Esophagus muscularis mucosa (tissue), 4 donors: ENCODE results near the gene KRT15. TPM values are rescaled to one million over a fixed set of nuclear protein-coding genes. Genes with fewer than 3 reads are reported as not detected.
A peak's percentile ranks its signal among the peaks of the same experiment; 100 is the strongest.

Source experiments
- DNase-seq: peaks from one replicate; pipeline ENCODE4 v3.0.0-alpha.2; 2017; ENCODE audit errors: extremely low spot score
- H3K27ac ChIP-seq, 4 donors: fragments of 200-600 bp; sonication (generic); replicated peaks in 1 of 4; 1 replicate in 3 of 4; 2 replicates in 1 of 4; pipeline ENCODE4 v1.5.1; 2016 to 2019; ENCODE audit warnings: mild to moderate bottlenecking in 1 of 4
- H3K27me3 ChIP-seq, 4 donors: fragments of 200-600 bp; sonication (generic); one replicate each; pipeline versions ENCODE4 v1.5.1 to v1.6.0; 2016 to 2019
- H3K36me3 ChIP-seq, 4 donors: fragments of 200-600 bp; sonication (generic); one replicate each; pipeline ENCODE4 v1.5.1; 2016 to 2019
- H3K4me1 ChIP-seq, 4 donors: fragments of 200-600 bp; sonication (generic); one replicate each; pipeline ENCODE4 v1.5.1; 2016 to 2019
- H3K4me3 ChIP-seq, 4 donors: fragments of 200-600 bp; sonication (generic); 1 replicate in 2 of 4; 2 replicates in 2 of 4; pipeline ENCODE4 v1.5.1; 2016 to 2019; ENCODE audit warnings: mild to moderate bottlenecking in 4 of 4, moderate library complexity in 1 of 4
- H3K9me3 ChIP-seq, 4 donors: fragments of 200-600 bp; sonication (generic); 1 replicate in 3 of 4; 2 replicates in 1 of 4; pipeline ENCODE4 v1.5.1; 2016 to 2019
- CTCF ChIP-seq, 3 experiments: fragments of 200-600 bp in 2 of 3; fragments of 450-650 bp in 1 of 3; sonication (generic) in 2 of 3; IDR thresholded peaks; one replicate each; pipeline ENCODE4 v1.5.1; 2017 to 2019; ENCODE audit warnings: antibody characterized with exemption in 3 of 3, mild to moderate bottlenecking in 2 of 3, moderate library complexity in 1 of 3
- EP300 ChIP-seq: sonication (generic); formaldehyde crosslinking; IDR thresholded peaks from one replicate; pipeline ENCODE4 v1.6.1; 2017; ENCODE audit warnings: antibody characterized with exemption
- POLR2A ChIP-seq: fragments of 450-650 bp; IDR thresholded peaks from one replicate; pipeline ENCODE4 v1.6.1; 2017; ENCODE audit warnings: antibody characterized with exemption, moderate library complexity, mild to moderate bottlenecking, low read depth
- POLR2AphosphoS5 ChIP-seq, 2 donors: sonication (generic); formaldehyde crosslinking; IDR thresholded peaks; one replicate each; pipeline ENCODE4 v1.6.1; 2017; ENCODE audit warnings: antibody characterized with exemption in 2 of 2
- WGBS: methylation state at CpG from one replicate; pipeline ENCODE4 v1.1.5; 2018; 5-methylcytosine and 5-hydroxymethylcytosine counted together
- intact Hi-C: fragments of 100-400 bp; cut with DNase I; formaldehyde crosslinking; loops from one replicate; pipeline ENCODE4 v1.15.1; 2023
- total RNA-seq, 4 donors: library from RNA; depleted of rRNA; stranded (reverse); fragments of >200 nt; gene quantifications; one replicate each; pipeline versions ENCODE4 v1.1.0 to v1.2.1, GENCODE V29; 2016

The KRT15 gene
- total RNA-seq, 4 donors from 2014 or later: 3.3 TPM; not detected in 3

DNA sequence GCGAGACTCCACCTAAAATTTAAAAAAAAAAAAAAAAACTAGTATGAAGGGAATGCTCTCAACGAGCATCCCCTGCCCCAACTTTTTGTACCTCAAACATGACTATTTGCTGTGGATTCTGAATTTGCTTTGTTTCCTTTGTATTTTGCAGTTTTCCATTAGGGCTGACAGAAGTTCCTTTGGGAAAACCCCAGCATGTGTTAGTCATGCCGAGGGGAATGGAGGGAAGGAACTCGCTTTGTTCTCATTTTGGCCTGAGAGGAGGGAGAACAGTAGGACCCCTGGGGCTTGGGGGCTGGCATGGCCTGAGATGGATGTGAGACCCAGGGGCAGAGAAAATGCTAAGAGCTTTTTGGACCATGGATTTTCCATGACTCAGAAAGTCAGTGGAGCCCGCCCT, 32.7 kb upstream of the KRT15 start:
- peaks cover 0 to 9% (median 3%) of the 10 kb centered on the region in 4 donors for H3K9me3 ChIP-seq
- no peak for DNase-seq
- intact Hi-C loops: no loop called here
- H3K27ac ChIP-seq: no peak overlapping the region
- no peak overlapping the region for H3K4me3 ChIP-seq
- 57% methylated on average over 4 of the region's 5 CpGs for WGBS
- H3K36me3 ChIP-seq: no peaks in the 10 kb centered on the region
- H3K4me1 ChIP-seq: peaks cover 17 to 26% (median 20%) of the 10 kb centered on the region in 4 donors
- H3K27me3 ChIP-seq: peaks cover 0 to 3% (median 0%) of the 10 kb centered on the region in 4 donors
- no peak for TF ChIP-seq EP300
- no peak for TF ChIP-seq CTCF (IDR thresholded peaks at IDR 0.05)
- TF ChIP-seq POLR2AphosphoS5 (IDR thresholded peaks at IDR 0.05): no peak
- no peak for TF ChIP-seq POLR2A

DNA sequence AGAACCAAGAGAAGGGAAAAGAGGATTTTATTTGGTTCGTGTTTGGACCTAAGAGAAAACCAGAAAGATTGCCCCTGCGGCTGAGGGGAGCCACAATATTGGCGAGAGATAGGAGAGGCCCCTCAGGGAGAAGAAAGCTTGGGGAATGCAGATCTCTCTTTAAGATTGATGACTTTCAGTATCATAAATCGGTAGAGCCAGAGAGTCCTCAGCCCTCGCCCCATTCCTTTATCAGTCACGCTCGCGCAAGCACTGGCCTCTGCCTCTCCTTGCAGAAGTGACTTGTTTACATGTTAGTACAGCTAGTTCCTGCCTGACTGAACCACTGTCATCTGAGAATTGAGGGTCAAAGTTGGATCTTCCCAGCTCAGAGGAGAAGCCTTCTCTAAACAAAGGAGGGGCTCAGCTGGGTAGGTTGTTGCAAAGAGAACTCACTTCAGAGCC, 30.9 kb upstream of the KRT15 start:
- H3K27me3 ChIP-seq: no peaks in the 10 kb centered on the region
- TF ChIP-seq CTCF (IDR thresholded peaks at IDR 0.05) (no peak), POLR2AphosphoS5 (IDR thresholded peaks at IDR 0.05) (no peak), POLR2A (no peak), EP300 (no peak)
- DNase-seq: no peak
- intact Hi-C loops: loop anchor here (1.0 to 5.0 kb wide), 4 partner anchors 98 to 692 kb away; no protein-coding TSS in a partner anchor
- H3K36me3 ChIP-seq: no peaks in the 10 kb centered on the region
- peak overlapping the region in 1 of 4 donors; percentile 37 for H3K4me3 ChIP-seq
- H3K9me3 ChIP-seq: peaks cover 0 to 9% (median 3%) of the 10 kb centered on the region in 4 donors
- H3K27ac ChIP-seq: no peak overlapping the region
- WGBS: 74% methylated on average over 8 of the region's 8 CpGs
- H3K4me1 ChIP-seq: peaks cover 17 to 26% (median 20%) of the 10 kb centered on the region in 4 donors

DNA sequence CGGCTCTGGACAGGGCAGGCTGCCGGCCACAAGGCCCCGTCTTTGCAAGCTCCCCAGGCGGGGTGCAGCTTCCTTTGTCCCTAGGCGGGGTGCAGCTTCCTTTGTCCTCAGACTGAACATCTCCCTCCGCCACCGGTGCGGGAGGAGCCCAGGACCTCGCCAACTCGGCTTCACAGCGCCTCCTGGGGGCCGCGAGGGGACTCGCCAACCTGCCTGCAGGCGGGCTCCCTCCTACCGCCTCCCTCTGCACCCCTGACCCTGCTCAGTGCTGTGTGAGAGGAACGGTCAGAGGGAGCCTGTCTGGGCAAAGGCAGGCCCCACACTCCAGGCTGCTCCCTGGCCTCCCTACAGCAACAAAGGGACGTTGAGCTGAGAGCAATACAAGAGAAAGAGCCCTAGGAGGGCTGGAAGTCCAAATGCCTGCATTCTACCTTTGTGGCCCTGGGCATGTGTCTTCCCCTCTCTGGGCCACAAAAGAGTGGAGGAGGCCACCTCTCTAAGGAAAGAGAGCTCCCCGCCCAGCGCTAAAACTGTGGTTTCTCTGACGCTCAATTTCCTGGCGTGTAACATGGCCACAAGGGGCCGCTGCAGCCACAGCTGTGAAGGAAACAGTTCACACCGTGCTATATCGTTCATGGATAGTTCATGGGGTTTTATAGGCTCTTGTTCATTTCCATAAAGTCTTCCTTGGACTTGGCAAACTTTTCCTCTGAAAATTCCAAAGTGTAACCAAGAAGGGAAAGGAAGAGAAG, 30.3 kb upstream of the KRT15 start:
- peak; percentile 93 for DNase-seq
- H3K4me3 ChIP-seq: peak overlapping the region; percentile 26 to 44 (median 36)
- H3K9me3 ChIP-seq: peaks cover 0 to 9% (median 3%) of the 10 kb centered on the region in 4 donors
- H3K27ac ChIP-seq: peak overlapping the region in 2 of 4 donors; percentile 17 to 46
- TF ChIP-seq POLR2A (no peak), POLR2AphosphoS5 (IDR thresholded peaks at IDR 0.05) (peak in 1 of 2 donors; percentile 21), EP300 (no peak), CTCF (IDR thresholded peaks at IDR 0.05) (peak; percentile 69 to 81 (median 73))
- peaks cover 17 to 26% (median 20%) of the 10 kb centered on the region in 4 donors for H3K4me1 ChIP-seq
- WGBS: under 1% methylated on average over 18 of the region's 25 CpGs
- intact Hi-C loops: loop anchor here (1.0 to 5.0 kb wide), 4 partner anchors 98 to 692 kb away; no protein-coding TSS in a partner anchor
- H3K36me3 ChIP-seq: no peaks in the 10 kb centered on the region
- H3K27me3 ChIP-seq: no peaks in the 10 kb centered on the region

- H3K9me3 ChIP-seq: peaks cover 0 to 9% (median 3%) of the 10 kb centered on the region in 4 donors
- TF ChIP-seq CTCF (IDR thresholded peaks at IDR 0.05) (no peak), POLR2AphosphoS5 (IDR thresholded peaks at IDR 0.05) (peak in 1 of 2 donors; percentile 9)
- intact Hi-C loops: loop anchor here (2.0 to 5.0 kb wide), 3 partner anchors 114 to 691 kb away; no protein-coding TSS in a partner anchor
- H3K27me3 ChIP-seq: no peaks in the 10 kb centered on the region
- H3K36me3 ChIP-seq: no peaks in the 10 kb centered on the region
- peak overlapping the region; percentile 26 to 44 (median 36) for H3K4me3 ChIP-seq
- no peak for DNase-seq
- peaks cover 17 to 26% (median 20%) of the 10 kb centered on the region in 4 donors for H3K4me1 ChIP-seq
- WGBS: 43% methylated on average over 10 of the region's 23 CpGs
- H3K27ac ChIP-seq: peak overlapping the region in 2 of 4 donors; percentile 17 to 46
Observed at GRCh38 chr17:41547921-41548843, 29.5 kb upstream of the KRT15 start.
